RPMI7951 (cell line): Measurements from ENCODE around the gene CELA3A. TPM values are rescaled to one million over a fixed set of nuclear protein-coding genes. Genes with fewer than 3 reads are reported as not detected.
"Not testable (repeated sequence)": the region's sequence is repeated elsewhere in the genome, so short reads cannot be mapped to it uniquely, and the experiment has no call there.

Experiments used
- DNase-seq: peaks from one replicate; pipeline ENCODE4 v3.0.0-alpha.2; 2012; ENCODE audit warnings: low read depth
- total RNA-seq: library from RNA; depleted of rRNA; stranded (reverse); fragments of >200 nt; shearing (Covaris generic); gene quantifications from 2 replicates; pipeline ENCODE4 v1.2.3, GENCODE V29; 2014

The CELA3A gene
- total RNA-seq, 1 experiment from 2014 or later, result not detected

GRCh38 chr1:21981253-21981652, 20.2 kb upstream of the CELA3A start:
- not testable (repeated sequence) for DNase-seq

- not testable (repeated sequence) for DNase-seq
Measured at GRCh38 chr1:21982122-21982521, 19.3 kb upstream of the CELA3A start.

- not testable (repeated sequence) for DNase-seq
Measured at GRCh38 chr1:21983539-21983938, 17.9 kb upstream of the CELA3A start.

- DNase-seq, result not testable (repeated sequence)
Measured at GRCh38 chr1:21985893-21986292, 15.6 kb upstream of the CELA3A start.

- DNase-seq, result not testable (repeated sequence)
Measured at GRCh38 chr1:21986386-21986785, 15.1 kb upstream of the CELA3A start.

- DNase-seq, result not testable (repeated sequence)
Measured at GRCh38 chr1:21989672-21990393, 11.6 kb upstream of the CELA3A start.

- DNase-seq, result not testable (repeated sequence)
Measured at GRCh38 chr1:21992186-21992585, 9.3 kb upstream of the CELA3A start.

- not testable (repeated sequence) for DNase-seq
Measured at GRCh38 chr1:21994716-21995115, 6.7 kb upstream of the CELA3A start.

GRCh38 chr1:21996663-21996970, 4.8 kb upstream of the CELA3A start:
- not testable (repeated sequence) for DNase-seq

- not testable (repeated sequence) for DNase-seq
Measured at GRCh38 chr1:21997891-21998623, 3.4 kb upstream of the CELA3A start.

GRCh38 chr1:21998624-21999294, 2.7 kb upstream of the CELA3A start:
- DNase-seq, result not testable (repeated sequence)

- DNase-seq, result not testable (repeated sequence)
Measured at GRCh38 chr1:21999645-22000044, 1.8 kb upstream of the CELA3A start.

- DNase-seq, result not testable (repeated sequence)
Measured at GRCh38 chr1:22002461-22002860, 1.0 kb downstream of the CELA3A start.

- not testable (repeated sequence) for DNase-seq
Measured at GRCh38 chr1:22002875-22003274, 1.4 kb downstream of the CELA3A start.

GRCh38 chr1:22003959-22004358, 2.5 kb downstream of the CELA3A start:
- DNase-seq, result not testable (repeated sequence)

GRCh38 chr1:22005261-22006149, 4.0 kb downstream of the CELA3A start:
- DNase-seq, result peak; percentile 16

- DNase-seq, result not testable (repeated sequence)
Measured at GRCh38 chr1:22006736-22007135, 5.3 kb downstream of the CELA3A start.

GRCh38 chr1:22007262-22007661, 5.8 kb downstream of the CELA3A start:
- DNase-seq, result not testable (repeated sequence)

GRCh38 chr1:22009566-22009965, 8.1 kb downstream of the CELA3A start:
- DNase-seq, result not testable (repeated sequence)

GRCh38 chr1:22012752-22013151, 11.3 kb downstream of the CELA3A start:
- DNase-seq, result not testable (repeated sequence)

- DNase-seq, result not testable (repeated sequence)
Measured at GRCh38 chr1:22014575-22015206, 13.2 kb downstream of the CELA3A start.
